ENCODE data around the gene PPP1R7.

The PPP1R7 gene

DNA sequence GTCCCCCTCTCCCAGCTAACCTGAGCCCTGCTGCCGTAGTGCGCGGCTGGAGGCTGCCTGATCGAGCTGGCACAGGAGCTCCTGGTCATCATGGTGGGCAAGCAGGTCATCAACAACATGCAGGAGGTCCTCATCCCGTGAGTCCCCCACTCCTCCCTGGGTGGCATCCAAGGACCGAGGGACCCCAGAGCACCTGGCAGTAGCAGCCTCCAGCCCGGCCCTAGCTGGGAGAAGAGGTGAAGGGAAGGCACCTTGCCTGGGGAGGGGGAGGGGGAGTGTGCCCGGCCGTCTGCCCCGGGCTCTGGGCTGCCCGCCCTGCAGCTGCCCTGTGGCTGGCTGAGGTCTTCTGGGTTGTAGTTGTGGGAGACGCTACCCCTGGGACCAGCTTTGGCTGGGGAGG lies 64.5 kb downstream of the PPP1R7 start:
- DNase-seq (ENCODE audit: low read depth), result no peak

DNA sequence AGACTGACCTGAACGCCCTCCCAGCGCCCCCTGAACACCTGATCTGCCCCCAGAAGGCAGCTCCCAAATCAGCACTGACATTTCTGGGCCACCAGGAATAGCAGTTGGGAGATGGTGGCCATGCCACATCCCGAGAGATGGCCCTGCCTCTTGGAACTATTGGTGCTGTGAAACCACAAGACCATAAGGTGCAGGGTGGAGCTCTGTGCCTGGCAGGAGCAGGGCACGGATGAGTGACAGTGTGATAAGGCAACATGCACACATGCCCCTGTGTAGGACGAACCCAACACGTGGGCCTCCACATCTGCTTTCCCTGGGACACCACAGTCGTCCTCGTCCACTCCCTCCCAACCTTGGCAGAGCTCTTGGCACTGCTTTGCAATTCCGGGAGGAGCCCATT lies 65.2 kb downstream of the PPP1R7 start:
- no peak for DNase-seq (ENCODE audit: low read depth)

DNA sequence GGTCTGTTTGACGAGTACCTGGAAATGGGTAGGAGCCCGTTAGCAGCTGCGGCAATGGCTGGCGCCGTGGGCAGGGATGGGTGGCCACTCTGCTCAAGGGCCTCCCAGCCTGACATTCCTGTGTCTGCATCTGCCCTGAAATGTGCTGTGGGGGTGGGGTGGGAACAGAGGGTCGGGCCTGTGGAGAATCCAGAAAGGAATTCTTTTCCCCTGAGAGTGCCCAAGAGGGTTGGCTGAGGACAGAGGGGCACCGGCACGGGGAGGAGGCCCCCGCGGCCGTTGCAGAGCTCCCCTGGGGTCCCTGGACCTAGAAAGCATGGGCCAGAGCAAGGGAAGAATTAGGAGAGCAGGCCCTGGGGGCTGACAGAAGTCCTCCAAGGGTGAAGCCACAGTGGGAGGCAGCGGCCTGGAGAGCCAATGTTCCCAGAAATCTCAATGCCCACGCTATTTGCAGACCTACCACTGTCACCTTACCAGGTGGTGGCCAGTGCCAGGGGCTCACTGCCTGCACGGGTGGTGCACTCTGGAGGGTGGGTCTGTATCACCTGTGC lies 66.0 kb downstream of the PPP1R7 start:
- DNase-seq (ENCODE audit: low read depth), result no peak

DNA sequence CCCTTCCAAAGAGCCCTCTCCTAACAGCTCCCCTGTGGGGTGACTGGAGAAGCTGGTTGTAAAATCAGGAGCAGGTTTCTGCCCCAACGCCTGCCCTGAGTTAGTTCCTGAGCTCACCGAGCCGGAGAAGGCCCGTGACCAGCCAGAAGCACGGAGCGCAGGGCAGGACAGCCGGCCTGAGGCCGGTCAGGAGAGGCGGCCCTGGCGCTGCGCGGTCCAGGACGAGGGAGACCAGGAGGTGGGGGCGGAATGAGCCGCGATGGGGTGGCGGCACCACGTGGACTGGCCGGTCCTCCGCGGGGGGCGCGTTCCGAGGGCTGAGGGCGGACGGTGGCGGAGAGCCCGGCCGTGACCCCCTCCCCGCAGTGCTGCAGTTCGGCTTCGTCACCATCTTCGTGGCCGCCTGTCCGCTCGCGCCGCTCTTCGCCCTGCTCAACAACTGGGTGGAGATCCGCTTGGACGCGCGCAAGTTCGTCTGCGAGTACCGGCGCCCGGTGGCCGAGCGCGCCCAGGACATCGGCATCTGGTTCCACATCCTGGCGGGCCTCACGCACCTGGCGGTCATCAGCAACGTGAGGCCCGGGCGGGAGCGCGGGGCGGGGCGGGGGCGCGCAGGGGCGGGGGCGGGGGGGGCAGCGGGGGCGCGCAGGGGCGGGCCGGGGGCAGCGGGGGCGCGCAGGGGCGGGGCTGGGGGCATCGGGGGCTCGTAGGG lies 67.2 kb downstream of the PPP1R7 start:
- DNase-seq (ENCODE audit: low read depth), result peak; percentile 29

DNA sequence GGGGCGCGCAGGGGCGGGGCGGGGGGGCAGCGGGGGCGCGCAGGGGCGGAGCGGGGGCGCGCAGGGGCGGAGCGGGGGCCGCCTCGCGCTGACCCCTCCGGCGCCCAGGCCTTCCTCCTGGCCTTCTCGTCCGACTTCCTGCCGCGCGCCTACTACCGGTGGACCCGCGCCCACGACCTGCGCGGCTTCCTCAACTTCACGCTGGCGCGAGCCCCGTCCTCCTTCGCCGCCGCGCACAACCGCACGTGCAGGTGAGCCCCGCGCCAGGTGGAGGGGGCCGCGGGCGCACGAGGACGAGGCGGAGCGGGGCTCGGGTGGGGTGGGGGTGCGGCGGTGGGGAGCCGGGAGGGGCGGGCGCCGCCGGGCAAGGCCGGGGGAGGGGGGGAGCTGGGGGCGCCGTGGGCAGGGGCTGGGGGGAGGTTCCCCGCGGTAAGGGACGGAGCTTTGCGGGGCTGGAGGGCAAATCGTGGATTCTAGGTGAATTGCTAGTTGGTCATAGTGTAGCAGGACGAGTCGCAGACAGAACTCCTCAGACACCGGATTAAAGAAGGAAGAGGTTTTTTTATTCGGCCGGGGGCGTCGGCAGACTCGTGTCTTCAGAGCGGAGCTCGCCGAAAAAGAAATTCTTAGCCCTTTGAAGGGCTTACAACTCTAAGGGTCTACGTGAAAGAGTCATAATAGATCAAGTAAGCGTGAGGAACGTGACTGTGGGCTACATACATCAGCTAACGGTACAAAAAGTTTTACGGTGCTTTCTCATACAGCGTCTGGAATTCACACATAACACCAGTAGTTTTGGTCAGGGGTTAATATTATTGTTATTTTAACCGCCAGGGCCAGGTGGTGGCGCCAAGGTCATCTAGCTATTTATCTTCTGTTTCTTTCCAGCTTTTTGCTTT lies 68.1 kb downstream of the PPP1R7 start:
- DNase-seq (ENCODE audit: low read depth), result no peak

DNA sequence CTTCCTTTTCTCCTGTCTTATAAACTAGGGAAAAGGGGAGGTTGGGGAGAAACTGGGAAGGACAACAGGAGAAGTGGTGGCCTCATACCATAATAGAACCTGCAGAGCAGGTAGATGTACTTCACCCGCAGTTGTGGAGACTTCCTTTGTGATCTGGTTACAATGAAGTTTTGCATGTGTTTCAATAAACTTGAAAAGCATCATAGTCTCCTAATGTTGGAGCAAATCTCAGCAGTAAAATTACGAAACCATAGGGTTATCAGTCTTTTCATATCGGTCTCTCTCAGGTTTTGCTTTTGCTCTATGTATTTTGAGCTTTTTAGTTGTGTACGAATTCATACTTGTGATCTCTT lies 68.7 kb downstream of the PPP1R7 start:
- no peak for DNase-seq (ENCODE audit: low read depth)

DNA sequence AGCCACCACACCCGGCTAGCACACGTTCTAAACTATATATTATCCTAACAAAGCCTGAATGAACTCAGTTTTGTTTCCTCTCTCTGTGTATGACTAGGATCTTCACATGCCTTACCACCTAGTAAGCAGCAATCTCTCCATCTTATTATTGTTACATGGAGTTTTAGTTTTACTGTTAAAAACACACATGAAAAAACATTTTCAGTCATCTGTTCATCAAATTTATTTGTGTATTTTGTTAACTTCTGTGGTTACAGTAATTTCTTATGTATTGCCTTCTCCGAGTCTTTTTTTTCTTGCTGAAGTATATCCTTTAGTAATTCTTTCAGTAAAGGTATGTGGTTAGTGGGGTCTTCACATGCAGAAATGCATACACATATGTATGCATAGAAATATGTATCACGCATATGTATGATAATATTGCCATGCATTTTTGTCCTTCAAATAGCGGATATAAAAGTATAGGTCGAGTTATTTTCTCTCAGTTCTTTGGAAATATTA lies 69.6 kb downstream of the PPP1R7 start:
- DNase-seq (ENCODE audit: low read depth), result no peak

DNA sequence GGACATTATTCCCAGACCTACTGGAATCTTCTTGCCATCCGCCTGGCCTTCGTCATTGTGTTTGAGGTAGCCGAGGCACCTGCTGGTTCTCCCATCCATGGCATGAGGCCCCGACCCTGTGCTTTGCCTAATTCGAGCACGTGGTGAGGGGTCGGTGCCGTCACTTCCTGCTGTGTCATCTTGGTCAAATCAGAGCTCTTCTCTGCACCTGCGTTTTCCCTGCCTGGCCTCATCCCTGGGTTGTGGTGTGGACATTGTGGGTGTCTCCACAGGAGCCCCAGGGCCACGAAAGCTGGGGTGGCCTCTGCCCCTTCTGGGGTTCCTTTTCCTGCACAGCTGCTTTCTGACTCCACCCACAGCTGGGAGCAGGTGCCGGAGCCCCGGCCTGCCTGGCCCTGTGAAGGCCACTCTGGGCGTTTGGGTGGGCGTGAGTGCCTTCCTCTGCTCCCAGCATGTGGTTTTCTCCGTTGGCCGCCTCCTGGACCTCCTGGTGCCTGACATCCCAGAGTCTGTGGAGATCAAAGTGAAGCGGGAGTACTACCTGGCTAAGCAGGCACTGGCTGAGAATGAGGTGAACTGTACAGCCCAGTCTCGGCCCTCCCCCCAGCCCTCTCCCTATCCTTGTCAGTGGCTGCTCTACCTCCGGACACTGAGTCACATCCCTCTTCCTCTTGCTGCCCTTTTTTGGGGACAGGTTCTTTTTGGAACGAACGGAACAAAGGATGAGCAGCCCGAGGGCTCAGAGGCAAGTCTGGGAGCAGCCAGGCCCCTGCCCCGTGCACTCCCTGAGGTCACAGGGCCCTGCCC lies 73.1 kb downstream of the PPP1R7 start:
- no peak for DNase-seq (ENCODE audit: low read depth)

DNA sequence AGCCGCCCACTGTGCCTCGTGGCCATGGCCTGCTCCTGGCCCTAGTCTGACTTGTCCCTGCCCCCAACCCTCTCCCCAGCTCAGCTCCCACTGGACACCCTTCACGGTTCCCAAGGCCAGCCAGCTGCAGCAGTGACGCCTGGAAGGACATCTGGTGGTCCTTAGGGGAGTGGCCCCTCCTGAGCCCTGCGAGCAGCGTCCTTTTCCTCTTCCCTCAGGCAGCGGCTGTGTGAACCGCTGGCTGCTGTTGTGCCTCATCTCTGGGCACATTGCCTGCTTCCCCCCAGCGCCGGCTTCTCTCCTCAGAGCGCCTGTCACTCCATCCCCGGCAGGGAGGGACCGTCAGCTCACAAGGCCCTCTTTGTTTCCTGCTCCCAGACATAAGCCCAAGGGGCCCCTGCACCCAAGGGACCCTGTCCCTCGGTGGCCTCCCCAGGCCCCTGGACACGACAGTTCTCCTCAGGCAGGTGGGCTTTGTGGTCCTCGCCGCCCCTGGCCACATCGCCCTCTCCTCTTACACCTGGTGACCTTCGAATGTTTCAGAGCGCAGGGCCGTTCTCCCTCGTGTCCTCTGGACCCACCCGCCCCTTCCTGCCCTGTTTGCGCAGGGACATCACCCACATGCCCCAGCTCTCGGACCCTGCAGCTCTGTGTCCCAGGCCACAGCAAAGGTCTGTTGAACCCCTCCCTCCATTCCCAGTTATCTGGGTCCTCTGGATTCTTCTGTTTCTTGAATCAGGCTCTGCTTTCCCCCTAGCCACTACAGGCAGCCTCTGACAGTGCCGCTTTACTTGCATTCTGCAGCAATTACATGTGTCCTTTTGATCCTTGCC lies 74.0 kb downstream of the PPP1R7 start:
- DNase-seq (ENCODE audit: low read depth), result no peak

DNA sequence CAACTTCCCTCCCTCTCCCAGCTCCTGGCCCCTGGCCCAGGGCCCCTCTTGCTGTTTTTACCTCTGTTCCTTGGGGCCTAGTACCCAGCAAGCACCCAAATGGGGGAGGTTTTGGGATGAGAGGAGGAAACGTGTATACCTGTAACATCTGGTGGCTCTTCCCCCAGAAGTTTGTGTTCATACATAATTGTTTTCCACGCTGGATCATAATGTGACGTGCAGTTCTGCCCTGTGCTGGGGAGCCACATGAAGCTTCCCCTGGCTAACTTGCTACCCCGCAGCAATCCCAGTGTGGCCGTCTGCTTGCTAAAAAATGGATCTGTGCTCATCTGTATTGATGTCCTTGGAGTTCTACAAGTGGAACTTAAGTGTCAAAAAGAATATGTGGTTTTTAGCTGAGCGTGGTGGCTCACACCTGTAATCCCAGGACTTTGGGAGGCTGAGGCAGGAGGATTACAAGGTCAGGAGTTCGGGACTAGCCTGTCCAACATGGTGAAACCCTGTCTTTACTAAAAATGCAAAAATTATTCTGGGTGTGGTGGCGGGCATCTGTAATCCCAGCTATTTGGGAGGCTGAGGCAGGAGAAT lies 74.7 kb downstream of the PPP1R7 start:
- no peak for DNase-seq (ENCODE audit: low read depth)

DNA sequence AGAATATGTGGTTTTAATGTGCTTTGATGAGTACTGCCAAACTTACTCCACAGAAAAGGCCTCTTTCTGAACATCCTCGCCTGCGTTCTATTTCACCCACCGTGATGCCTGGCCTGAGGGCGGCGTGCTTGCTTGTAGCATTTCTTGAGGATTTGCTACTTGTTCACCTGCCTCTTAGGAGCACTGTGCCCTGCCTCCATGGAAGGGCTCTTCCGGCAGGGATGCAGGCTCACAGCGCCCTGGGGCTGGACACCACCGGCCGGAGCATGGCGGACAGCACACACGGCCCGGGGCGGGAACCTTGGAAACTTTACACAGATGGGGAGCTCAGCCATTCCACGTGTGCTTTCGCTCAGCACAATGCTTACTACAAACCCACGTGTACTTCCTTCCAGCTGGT lies 75.3 kb downstream of the PPP1R7 start:
- DNase-seq (ENCODE audit: low read depth), result no peak

DNA sequence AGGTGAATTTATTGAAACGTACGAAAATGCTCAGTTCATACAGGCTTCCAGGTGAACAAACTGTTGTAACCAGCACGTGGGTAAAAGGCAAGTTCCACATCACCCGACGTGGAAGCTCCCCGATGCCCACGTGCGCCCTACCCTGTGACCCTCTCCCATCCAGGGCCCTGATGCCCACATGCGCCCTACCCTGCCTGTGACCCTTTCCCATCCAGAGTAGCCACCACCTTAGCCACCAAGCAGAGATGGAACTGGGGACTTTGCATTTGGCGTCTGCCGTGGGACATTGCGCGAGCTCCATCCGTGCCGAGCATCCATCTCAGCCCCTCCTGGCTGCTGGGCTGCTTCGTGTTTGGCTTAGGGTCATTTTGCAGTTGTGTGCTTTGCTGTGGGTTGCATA lies 75.7 kb downstream of the PPP1R7 start:
- no peak for DNase-seq (ENCODE audit: low read depth)

DNA sequence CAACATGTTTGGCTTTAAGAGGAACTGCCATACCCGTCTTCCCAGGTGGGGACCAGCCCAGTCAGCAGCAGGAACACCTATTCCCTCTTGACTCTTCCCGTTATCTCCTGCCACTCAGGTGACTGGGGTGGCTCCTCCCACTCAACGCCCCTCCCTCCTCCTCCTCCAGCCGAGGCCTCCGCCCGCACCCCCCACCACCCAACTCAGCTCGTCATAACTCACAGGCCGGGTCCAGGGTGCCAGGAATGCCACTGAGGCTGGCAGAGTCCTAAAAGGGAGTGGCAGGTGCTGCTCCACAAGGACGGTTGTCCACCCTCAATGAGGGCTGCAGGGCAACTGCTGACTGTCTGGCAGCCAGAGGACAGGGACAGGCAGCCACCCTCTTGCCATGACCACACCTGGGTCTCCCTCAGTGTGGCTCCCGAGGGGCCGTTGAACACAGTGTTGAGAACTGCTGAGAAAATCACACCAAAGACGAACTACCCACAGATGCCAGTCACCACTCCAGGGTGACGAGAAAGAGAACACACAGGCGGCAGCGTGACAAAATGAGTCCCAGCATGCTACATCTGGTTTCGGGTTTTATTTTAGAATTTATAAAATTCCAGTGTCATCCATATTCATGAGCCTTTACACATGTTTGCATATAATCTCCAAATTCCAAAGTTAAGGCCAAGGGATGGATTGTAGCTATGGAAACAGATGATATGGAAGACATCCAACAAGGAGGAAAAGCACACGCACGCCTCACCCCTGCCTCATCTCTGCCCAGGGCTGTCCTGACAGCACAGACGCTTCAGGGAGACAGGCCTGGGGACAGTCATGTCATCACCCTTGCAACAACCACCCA lies 76.7 kb downstream of the PPP1R7 start:
- DNase-seq (ENCODE audit: low read depth), result no peak

DNA sequence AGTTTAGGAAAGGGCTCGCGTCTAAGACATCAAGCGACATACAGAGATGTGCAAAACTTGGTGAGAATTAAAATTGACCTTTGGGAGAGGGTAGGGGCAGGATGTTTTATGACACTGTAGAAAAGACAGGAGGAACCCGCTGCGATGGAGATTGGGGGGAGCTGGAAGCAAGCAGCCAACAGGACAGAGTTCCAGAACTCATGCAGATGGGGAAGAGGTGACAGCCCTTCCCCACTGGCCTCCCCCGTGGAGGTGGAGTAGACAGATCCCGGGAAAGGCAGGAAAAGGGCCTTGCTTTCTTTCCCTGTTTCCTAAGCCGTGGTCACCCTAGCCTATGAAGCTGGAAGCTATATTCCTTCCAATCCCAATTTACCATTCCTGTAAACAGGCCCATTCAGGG lies 77.3 kb downstream of the PPP1R7 start:
- DNase-seq (ENCODE audit: low read depth), result no peak

DNA sequence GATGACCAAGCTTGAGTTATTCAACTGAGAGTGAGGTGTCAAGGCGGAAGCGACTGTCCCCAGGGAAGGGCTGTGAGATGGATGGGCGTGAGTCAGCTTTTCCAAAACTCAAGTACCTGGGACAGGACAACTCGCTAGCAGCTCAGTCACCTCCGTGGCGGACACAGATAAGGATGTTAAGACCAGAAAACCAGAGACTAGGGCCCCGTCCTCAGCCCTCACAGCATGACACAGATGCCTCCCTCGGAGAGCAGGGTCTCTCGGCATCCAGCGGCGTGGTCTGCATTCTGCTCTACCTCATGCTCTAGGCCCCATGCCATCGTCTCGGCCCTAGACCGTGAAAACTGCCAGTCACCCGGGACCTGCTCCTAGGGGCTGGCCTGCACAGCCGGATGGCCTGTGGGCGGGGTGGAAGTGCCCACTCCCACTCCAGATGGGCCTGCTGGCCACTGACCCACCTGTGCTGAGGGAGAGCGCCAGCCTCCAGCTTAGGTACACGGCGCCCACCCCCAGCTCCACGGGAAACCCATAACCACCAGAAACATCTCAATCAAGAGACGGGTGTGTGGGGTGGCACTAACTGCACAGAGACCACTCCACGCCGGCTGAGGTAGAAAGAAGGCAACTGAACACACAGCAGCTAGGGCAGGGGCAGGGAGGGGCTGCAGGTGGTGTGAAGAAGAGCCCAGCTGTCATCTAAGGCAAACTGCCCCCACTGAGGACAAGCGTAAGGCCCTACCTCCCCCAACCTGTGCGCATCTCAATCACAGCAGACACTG lies 78.0 kb downstream of the PPP1R7 start:
- DNase-seq (ENCODE audit: low read depth), result no peak

DNA sequence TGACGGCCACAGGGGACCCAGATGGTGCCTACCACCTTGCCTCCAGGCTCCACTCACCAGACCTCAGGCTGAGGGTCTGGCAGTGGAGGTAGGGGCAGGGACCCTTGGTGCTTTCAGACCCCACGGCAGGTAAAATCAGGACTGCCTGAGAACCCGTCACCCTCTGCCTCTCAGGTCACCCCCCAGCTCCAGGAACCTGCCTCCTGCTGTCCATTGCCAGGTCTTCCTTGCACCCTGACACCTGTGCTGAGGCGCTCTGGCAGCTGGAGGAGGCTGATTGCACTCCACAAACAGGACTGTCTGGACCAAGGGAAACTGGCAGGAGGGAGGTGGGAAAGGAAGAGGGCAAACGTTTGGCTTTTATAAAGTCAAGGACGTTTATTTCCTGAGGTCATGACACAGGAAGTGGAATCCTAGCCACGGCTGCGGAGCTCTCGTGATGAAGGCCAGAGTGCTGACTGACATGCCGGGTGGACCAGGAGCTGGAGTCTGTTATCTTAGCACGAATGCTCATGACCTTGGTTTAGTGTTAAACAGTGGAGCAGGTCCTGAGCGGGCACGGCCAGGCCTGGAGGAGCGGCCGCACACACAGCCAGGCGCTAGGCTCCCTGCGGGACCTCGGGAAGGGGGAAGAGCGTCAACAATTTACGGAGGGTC lies 78.7 kb downstream of the PPP1R7 start:
- no peak for DNase-seq (ENCODE audit: low read depth)

DNA sequence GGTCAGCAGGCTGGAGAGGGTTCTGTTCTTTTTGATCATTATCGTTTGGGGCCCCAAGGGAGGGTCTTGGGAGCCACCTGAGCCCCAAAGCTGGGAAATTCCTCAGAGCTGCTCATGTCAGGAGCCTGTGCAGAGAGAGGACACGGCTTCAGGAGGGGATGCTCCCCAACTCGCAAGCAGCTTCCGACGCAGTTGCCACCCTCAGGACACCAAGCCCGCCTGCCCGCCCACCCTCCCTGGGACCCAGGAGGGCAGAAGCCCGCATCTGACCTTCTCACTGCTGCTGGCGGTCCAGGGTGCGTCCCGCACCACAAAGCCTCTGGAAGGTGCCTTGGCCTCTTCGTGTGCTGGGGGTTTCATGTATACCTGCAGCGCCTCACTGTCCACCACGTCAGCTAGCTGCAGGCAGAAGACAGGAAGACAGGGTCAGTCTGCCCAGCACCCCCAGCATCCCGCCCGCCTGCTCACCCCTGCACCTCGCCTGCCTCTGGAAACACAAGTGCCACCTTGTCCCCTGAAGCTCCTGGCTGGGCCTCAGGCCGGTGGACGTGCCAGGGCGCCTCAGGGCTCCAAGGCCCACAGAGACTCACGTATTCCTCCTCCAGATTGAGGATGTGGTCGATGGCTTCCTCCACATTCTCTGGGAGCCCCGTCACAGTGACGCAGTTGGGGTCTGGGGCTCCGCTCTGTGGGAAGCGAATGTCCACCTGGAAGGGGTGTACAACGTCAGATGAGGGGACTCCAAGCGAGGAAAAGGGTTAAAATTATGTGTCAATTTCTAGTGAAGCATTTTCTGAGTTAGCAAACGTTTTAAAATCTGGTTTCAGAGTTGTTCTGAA lies 79.5 kb downstream of the PPP1R7 start:
- no peak for DNase-seq (ENCODE audit: low read depth)

DNA sequence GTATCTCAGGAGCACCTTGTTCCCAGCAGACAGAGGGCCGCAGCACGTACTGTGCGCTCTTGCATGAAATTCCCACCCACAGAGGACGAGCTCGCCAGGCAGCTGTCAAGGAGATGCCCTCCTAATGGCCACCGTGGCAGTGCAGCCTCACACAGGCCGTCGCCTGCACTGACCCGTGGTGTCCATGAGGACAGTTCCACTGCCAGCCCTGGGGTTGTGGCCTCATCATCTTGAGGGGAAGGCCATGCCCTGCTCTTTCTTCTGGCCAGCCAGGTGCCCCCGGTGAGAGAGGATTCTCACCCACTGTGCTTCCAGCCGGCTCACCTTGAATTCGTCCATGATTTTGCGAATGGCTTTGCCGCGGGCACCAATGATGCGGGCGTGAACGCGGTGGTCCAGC lies 80.2 kb downstream of the PPP1R7 start:
- DNase-seq (ENCODE audit: low read depth), result no peak

Measured in activated T-cell treated with anti-CD3 and anti-CD28 coated beads for 48 hours (primary cell).